GM21529 (cell line): ENCODE results near the gene ESYT2.

Experiments
- ATAC-seq: cut with Tn5 transposase; IDR thresholded peaks from one replicate; pipeline ENCODE4 v1.9.1; 2021; ENCODE audit not compliant: unreplicated experiment

Gene ESYT2

GRCh38 chr7:158804335-158804734 is 25.0 kb downstream of the ESYT2 start:
- no peak for ATAC-seq

GRCh38 chr7:158803367-158803969 is 25.8 kb downstream of the ESYT2 start:
- no peak for ATAC-seq

- ATAC-seq, result no peak
Measured at GRCh38 chr7:158802535-158803366, 26.6 kb downstream of the ESYT2 start.

GRCh38 chr7:158798741-158799140 is 30.6 kb downstream of the ESYT2 start:
- ATAC-seq, result no peak

- no peak for ATAC-seq
Measured at GRCh38 chr7:158796667-158797066, 32.6 kb downstream of the ESYT2 start.

- no peak for ATAC-seq
Measured at GRCh38 chr7:158795272-158795671, 34.0 kb downstream of the ESYT2 start.

- ATAC-seq, result no peak
Measured at GRCh38 chr7:158791107-158791506, 38.2 kb downstream of the ESYT2 start.

GRCh38 chr7:158789842-158790241 is 39.5 kb downstream of the ESYT2 start:
- no peak for ATAC-seq

- ATAC-seq, result no peak
Measured at GRCh38 chr7:158786898-158787297, 42.4 kb downstream of the ESYT2 start.

GRCh38 chr7:158784270-158784669 is 45.0 kb downstream of the ESYT2 start:
- ATAC-seq, result no peak

GRCh38 chr7:158783595-158783994 is 45.7 kb downstream of the ESYT2 start:
- ATAC-seq, result no peak

GRCh38 chr7:158782761-158783401 is 46.4 kb downstream of the ESYT2 start:
- ATAC-seq, result no peak

GRCh38 chr7:158781974-158782664 is 47.2 kb downstream of the ESYT2 start:
- no peak for ATAC-seq

- no peak for ATAC-seq
Measured at GRCh38 chr7:158781217-158781973, 47.9 kb downstream of the ESYT2 start.

- no peak for ATAC-seq
Measured at GRCh38 chr7:158779061-158780000, 50.0 kb downstream of the ESYT2 start.

GRCh38 chr7:158778471-158778870 is 50.8 kb downstream of the ESYT2 start:
- no peak for ATAC-seq

GRCh38 chr7:158777793-158778192 is 51.5 kb downstream of the ESYT2 start:
- no peak for ATAC-seq

- ATAC-seq, result no peak
Measured at GRCh38 chr7:158776474-158776873, 52.8 kb downstream of the ESYT2 start.

GRCh38 chr7:158774952-158775351 is 54.4 kb downstream of the ESYT2 start:
- ATAC-seq, result no peak

- no peak for ATAC-seq
Measured at GRCh38 chr7:158772916-158773315, 56.4 kb downstream of the ESYT2 start.
